Peyer's patch (tissue), 4 donors: ENCODE data around the gene OR4X1. TPM values are rescaled to one million over a fixed set of nuclear protein-coding genes. Genes with fewer than 3 reads are reported as not detected.

Experiments
- DNase-seq, 3 donors: peaks; one replicate each; pipeline ENCODE4 v3.0.0-alpha.2; 2017 to 2019
- H3K27ac ChIP-seq, 4 donors: fragments of 200-600 bp; sonication (generic); one replicate each; pipeline ENCODE4 v1.5.1; 2016 to 2019
- H3K27me3 ChIP-seq, 2 donors: fragments of 200-600 bp; sonication (generic); one replicate each; pipeline ENCODE4 v1.5.1; 2019
- H3K36me3 ChIP-seq, 3 donors: fragments of 200-600 bp; sonication (generic); one replicate each; pipeline ENCODE4 v1.5.1; 2016 to 2019
- H3K4me1 ChIP-seq, 4 donors: fragments of 200-600 bp; sonication (generic); one replicate each; pipeline ENCODE4 v1.5.1; 2016 to 2019
- H3K4me3 ChIP-seq, 4 donors: fragments of 200-600 bp; sonication (generic); 1 replicate in 3 of 4; 2 replicates in 1 of 4; pipeline ENCODE4 v1.5.1; 2016 to 2019; ENCODE audit warnings: mild to moderate bottlenecking in 1 of 4
- H3K9me3 ChIP-seq, 4 donors: fragments of 200-600 bp; sonication (generic); one replicate each; pipeline ENCODE4 v1.5.1; 2016 to 2019; ENCODE audit warnings: mild to moderate bottlenecking in 1 of 4
- POLR2A ChIP-seq, 2 donors: fragments of 450-650 bp; IDR thresholded peaks; one replicate each; pipeline ENCODE4 v1.5.1; 2017; ENCODE audit warnings: antibody characterized with exemption in 2 of 2, mild to moderate bottlenecking in 2 of 2, moderate library complexity in 2 of 2
- total RNA-seq, 4 donors: library from RNA; depleted of rRNA; stranded (reverse); fragments of >200 nt; gene quantifications; one replicate each; pipeline ENCODE4 v1.1.0, GENCODE V29; 2016
- TF ChIP-seq, protein P1 (sequence below), 6 experiments: fragments of 450-650 bp in 4 of 6; fragments of 200-600 bp in 2 of 6; sonication (generic) in 1 of 6; IDR thresholded peaks; one replicate each; pipeline ENCODE4 v1.5.1; 2017 to 2019; ENCODE audit warnings: antibody characterized with exemption in 6 of 6, mild to moderate bottlenecking in 3 of 6, moderate library complexity in 1 of 6

Gene OR4X1
- total RNA-seq, 4 donors from 2014 or later: not detected

GRCh38 chr11:48244804-48245203, 18.9 kb upstream of the OR4X1 start, which contains the start of gene OR4X2:
Gene OR4X2 (plus strand): TSS chr11:48245104. CDS start chr11:48245104, 0 bp downstream.
- TF ChIP-seq, protein P1, sequence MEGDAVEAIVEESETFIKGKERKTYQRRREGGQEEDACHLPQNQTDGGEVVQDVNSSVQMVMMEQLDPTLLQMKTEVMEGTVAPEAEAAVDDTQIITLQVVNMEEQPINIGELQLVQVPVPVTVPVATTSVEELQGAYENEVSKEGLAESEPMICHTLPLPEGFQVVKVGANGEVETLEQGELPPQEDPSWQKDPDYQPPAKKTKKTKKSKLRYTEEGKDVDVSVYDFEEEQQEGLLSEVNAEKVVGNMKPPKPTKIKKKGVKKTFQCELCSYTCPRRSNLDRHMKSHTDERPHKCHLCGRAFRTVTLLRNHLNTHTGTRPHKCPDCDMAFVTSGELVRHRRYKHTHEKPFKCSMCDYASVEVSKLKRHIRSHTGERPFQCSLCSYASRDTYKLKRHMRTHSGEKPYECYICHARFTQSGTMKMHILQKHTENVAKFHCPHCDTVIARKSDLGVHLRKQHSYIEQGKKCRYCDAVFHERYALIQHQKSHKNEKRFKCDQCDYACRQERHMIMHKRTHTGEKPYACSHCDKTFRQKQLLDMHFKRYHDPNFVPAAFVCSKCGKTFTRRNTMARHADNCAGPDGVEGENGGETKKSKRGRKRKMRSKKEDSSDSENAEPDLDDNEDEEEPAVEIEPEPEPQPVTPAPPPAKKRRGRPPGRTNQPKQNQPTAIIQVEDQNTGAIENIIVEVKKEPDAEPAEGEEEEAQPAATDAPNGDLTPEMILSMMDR (IDR thresholded peaks at IDR 0.05): no peak
- TF ChIP-seq POLR2A (IDR thresholded peaks at IDR 0.05): no peak
- no peak within 1 kb of the TSS for H3K4me3 ChIP-seq
- DNase-seq: no peak
- peaks cover 0 to 5% (median 0%) of the 10 kb centered on the region in 4 donors for H3K9me3 ChIP-seq
- no peak within 1 kb of the TSS for H3K27ac ChIP-seq
- H3K27me3 ChIP-seq: no peaks in the 10 kb centered on the region
- H3K36me3 ChIP-seq: no peaks in the 10 kb centered on the region
- no peaks in the 10 kb centered on the region for H3K4me1 ChIP-seq

DNA sequence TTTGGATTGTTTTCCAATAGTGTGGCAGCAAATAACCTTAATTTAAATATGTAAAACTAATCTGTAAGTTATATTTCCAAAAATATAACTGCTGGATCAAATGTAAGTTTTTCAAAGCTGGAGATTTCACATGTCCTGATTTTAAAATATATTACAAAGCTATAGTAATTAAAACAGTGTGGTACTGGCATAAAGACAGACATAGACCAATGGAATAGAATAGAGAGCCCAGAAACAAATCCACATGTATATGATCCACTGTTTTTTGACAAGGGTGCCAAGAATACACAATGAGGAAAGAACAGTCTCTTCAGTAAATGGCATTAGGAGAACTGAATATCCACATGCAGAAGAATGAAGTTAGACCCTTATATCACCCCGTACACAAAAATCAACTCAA, 14.8 kb upstream of the OR4X1 start:
- Histone ChIP-seq H3K27ac (no peak overlapping the region), H3K9me3 (peaks cover 0 to 5% (median 0%) of the 10 kb centered on the region in 4 donors), H3K4me1 (no peaks in the 10 kb centered on the region), H3K4me3 (no peak overlapping the region), H3K27me3 (no peaks in the 10 kb centered on the region), H3K36me3 (no peaks in the 10 kb centered on the region)
- TF ChIP-seq, protein P1 (IDR thresholded peaks at IDR 0.05): no peak
- TF ChIP-seq POLR2A (IDR thresholded peaks at IDR 0.05): no peak
- no peak for DNase-seq

GRCh38 chr11:48261600-48261999, 2.1 kb upstream of the OR4X1 start:
- H3K36me3 ChIP-seq: no peaks in the 10 kb centered on the region
- H3K27ac ChIP-seq: no peak overlapping the region
- no peak overlapping the region for H3K4me3 ChIP-seq
- TF ChIP-seq POLR2A (IDR thresholded peaks at IDR 0.05): no peak
- TF ChIP-seq, protein P1 (IDR thresholded peaks at IDR 0.05): no peak
- no peaks in the 10 kb centered on the region for H3K9me3 ChIP-seq
- DNase-seq: no peak
- no peaks in the 10 kb centered on the region for H3K27me3 ChIP-seq
- no peaks in the 10 kb centered on the region for H3K4me1 ChIP-seq

DNA sequence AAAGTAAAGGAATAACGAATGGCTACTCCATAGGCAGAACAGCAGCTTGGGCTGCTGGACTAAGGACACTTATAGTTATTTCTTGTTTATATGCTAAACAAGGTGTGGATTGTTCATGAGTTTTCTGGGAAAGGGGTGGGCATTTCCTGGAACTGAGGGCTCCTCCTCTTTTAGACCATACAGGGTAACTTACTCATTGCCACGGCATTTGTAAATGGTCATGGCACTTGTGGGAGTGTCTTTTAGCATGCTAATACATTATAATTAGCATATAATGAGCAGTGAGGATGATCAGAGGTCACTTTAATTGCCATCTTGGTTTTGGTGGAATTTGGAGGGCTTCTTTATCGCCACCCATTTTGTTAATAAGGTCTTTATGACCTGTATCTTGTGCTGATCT, 7.0 kb downstream of the OR4X1 start:
- no peak for DNase-seq
- no peaks in the 10 kb centered on the region for H3K27me3 ChIP-seq
- TF ChIP-seq POLR2A (IDR thresholded peaks at IDR 0.05): no peak
- TF ChIP-seq, protein P1 (IDR thresholded peaks at IDR 0.05): no peak

DNA sequence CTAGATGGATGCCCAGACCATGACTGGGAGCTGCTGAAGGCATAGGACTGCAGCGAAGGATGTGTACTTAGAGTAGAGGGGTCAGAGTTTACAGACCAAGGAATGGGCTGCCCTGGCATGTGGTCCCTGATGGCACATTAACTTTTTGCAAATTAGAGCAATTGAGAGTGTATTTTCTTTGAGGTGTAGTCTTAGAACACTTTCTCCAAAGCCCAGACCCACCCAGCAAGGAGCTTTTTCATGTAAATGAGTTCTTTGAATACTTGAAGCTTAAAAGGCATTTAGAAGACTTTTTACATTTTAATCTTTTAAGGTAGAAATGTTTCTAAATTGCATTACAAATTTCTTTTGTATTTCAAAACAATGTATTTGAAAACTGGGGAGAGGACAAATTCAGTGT, 8.9 kb downstream of the OR4X1 start:
- Histone ChIP-seq H3K4me3 (no peak overlapping the region), H3K36me3 (no peaks in the 10 kb centered on the region), H3K27me3 (no peaks in the 10 kb centered on the region), H3K27ac (no peak overlapping the region), H3K4me1 (no peaks in the 10 kb centered on the region), H3K9me3 (no peaks in the 10 kb centered on the region)
- no peak for DNase-seq
- TF ChIP-seq POLR2A (IDR thresholded peaks at IDR 0.05): no peak
- TF ChIP-seq, protein P1 (IDR thresholded peaks at IDR 0.05): no peak

More for the DNA sequence above, 7.0 kb downstream of the OR4X1 start:
- H3K27ac ChIP-seq: no peak overlapping the region
- no peaks in the 10 kb centered on the region for H3K9me3 ChIP-seq
- H3K4me3 ChIP-seq: no peak overlapping the region
- H3K36me3 ChIP-seq: no peaks in the 10 kb centered on the region
- H3K4me1 ChIP-seq: no peaks in the 10 kb centered on the region

- Histone ChIP-seq H3K27ac (no peak within 1 kb of the TSS), H3K4me1 (no peaks in the 10 kb centered on the region), H3K27me3 (no peaks in the 10 kb centered on the region), H3K9me3 (no peaks in the 10 kb centered on the region), H3K4me3 (no peak within 1 kb of the TSS), H3K36me3 (no peaks in the 10 kb centered on the region)
- no peak for TF ChIP-seq POLR2A (IDR thresholded peaks at IDR 0.05)
- TF ChIP-seq, protein P1 (IDR thresholded peaks at IDR 0.05): no peak
- DNase-seq: no peak
Measured at GRCh38 chr11:48305923-48306322, 42.3 kb downstream of the OR4X1 start, which contains the start of gene OR4S1. Gene OR4S1 (plus strand): TSS chr11:48306223. CDS start chr11:48306223, 0 bp downstream.
